RWPE1 (cell line): ENCODE results near the gene PARD6G.

Source experiments
- CTCF ChIA-PET: fragments of 350-600 bp; sonication (Branson Sonifier 250); formaldehyde crosslinking; extraction: SDS; loops from one replicate; lab custom pipeline; 2021; lab: Yijun Ruan, JAX
- POLR2A ChIA-PET: fragments of 400-600 bp; formaldehyde crosslinking; extraction: SDS; loops from one replicate; lab custom pipeline; 2020; ENCODE audit warnings: antibody characterized with exemption; ENCODE audit not compliant: low non-redundant PET; lab: Yijun Ruan, JAX
- DNase-seq: peaks from one replicate; pipeline ENCODE4 v3.0.0; 2012; ENCODE audit warnings: low spot score
- H3K27ac ChIP-seq: fragments of 450-650 bp; 2 replicates; pipeline ENCODE4 v1.5.1; 2017
- CTCF ChIP-seq: fragments of 450-650 bp; conservative IDR thresholded peaks from 2 replicates; pipeline ENCODE4 v1.5.1; 2017; ENCODE audit warnings: low read depth, mild to moderate bottlenecking

PARD6G gene

GRCh38 chr18:80198391-80198790, 48.9 kb downstream of the PARD6G start:
- CTCF ChIA-PET, result no interaction called here
- POLR2A ChIA-PET, result no interaction called here

GRCh38 chr18:80197528-80197927, 49.8 kb downstream of the PARD6G start:
- CTCF ChIA-PET, result no interaction called here
- POLR2A ChIA-PET, result no interaction called here
- no peak for DNase-seq
- TF ChIP-seq CTCF, result no peak
- no peak overlapping the region for H3K27ac ChIP-seq

More at GRCh38 chr18:80198391-80198790, 48.9 kb downstream of the PARD6G start:
- DNase-seq, result no peak
- no peak for TF ChIP-seq CTCF
- H3K27ac ChIP-seq, result no peak overlapping the region

GRCh38 chr18:80196528-80197320, 50.6 kb downstream of the PARD6G start:
- TF ChIP-seq CTCF, result no peak
- ChIA-PET CTCF (no interaction called here), POLR2A (no interaction called here)
- H3K27ac ChIP-seq, result no peak overlapping the region
- no peak for DNase-seq

DNA sequence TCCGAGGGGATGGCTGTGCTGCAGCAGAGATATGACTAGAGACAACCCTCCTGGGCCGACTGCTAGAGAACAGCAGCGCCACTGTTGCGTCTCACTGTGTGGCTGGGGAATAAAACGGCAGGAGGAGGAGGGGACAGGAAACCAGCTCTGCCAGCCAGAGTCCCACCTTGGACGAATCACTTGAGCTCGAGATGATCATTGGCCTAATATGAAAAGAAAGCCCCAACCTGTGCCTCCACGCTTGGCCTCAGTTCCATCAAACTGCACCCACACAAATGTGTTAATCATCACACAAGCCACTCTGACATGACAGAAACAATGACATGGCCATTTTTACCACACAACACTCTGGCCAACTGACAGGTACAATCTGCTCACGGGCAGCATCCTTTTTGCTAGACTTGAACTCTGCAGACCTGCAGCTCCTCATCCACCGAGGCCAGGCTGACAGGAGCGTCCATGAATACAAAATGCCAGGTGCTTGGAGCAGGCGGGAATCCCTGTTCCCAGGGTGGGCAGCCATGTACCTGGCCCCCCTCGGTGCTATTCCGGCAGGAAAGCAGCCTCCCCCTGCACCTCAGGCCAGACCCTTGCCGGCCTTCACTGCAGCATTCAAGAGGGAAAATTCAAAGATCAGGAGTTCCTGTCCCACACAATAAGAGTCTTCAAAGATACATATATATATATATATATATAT, 52.3 kb downstream of the PARD6G start:
- CTCF ChIA-PET, result no interaction called here
- DNase-seq, result no peak
- no peak overlapping the region for H3K27ac ChIP-seq
- POLR2A ChIA-PET, result no interaction called here
- TF ChIP-seq CTCF, result no peak

GRCh38 chr18:80193701-80194100, 53.6 kb downstream of the PARD6G start:
- no peak for TF ChIP-seq CTCF
- no peak for DNase-seq
- CTCF ChIA-PET, result no interaction called here

GRCh38 chr18:80192653-80193385, 54.5 kb downstream of the PARD6G start:
- ChIA-PET CTCF (no interaction called here), POLR2A (no interaction called here)
- DNase-seq, result no peak
- H3K27ac ChIP-seq, result no peak overlapping the region
- no peak for TF ChIP-seq CTCF

More at GRCh38 chr18:80193701-80194100, 53.6 kb downstream of the PARD6G start:
- no peak overlapping the region for H3K27ac ChIP-seq
- POLR2A ChIA-PET, result no interaction called here
